Fibroblast of lung (primary cell): ENCODE results near the gene IL20RA. TPM values are rescaled to one million over a fixed set of nuclear protein-coding genes. Genes with fewer than 3 reads are reported as not detected.

Experiments used
- DNase-seq, 2 donors: peaks; one replicate each; pipeline versions ENCODE4 v3.0.0 to v3.0.0-alpha.2; 2010; ENCODE audit warnings: low read depth in 2 of 2
- H2AFZ ChIP-seq: 2 replicates; pipeline ENCODE4 v1.5.1; 2012; ENCODE audit warnings: low read length, control low read depth, inconsistent platforms
- H3K27ac ChIP-seq: 2 replicates; pipeline ENCODE4 v1.5.1; 2011; ENCODE audit warnings: low read length, control low read depth; ENCODE audit not compliant: insufficient read depth
- H3K27me3 ChIP-seq: 2 replicates; pipeline ENCODE4 v1.5.1; 2011; ENCODE audit warnings: mild to moderate bottlenecking, low read length; ENCODE audit not compliant: control insufficient read depth, insufficient read depth
- H3K36me3 ChIP-seq: 2 replicates; pipeline ENCODE4 v1.5.1; 2011; ENCODE audit warnings: low read length; ENCODE audit not compliant: control insufficient read depth, insufficient read depth
- H3K4me1 ChIP-seq: 2 replicates; pipeline ENCODE4 v1.5.1; 2011; ENCODE audit warnings: low read length; ENCODE audit not compliant: control insufficient read depth, insufficient read depth; ENCODE audit errors: extremely low read depth
- H3K4me2 ChIP-seq: 2 replicates; pipeline ENCODE4 v1.5.1; 2011; ENCODE audit warnings: low read length, control low read depth; ENCODE audit not compliant: insufficient read depth; ENCODE audit errors: extremely low read depth
- H3K4me3 ChIP-seq, 4 experiments: fragments of 200-600 bp in 1 of 4; sonication (generic) in 1 of 4; replicated peaks in 1 of 4; 2 replicates each; pipeline ENCODE4 v1.5.1; 2011 to 2016; ENCODE audit warnings: low read length in 4 of 4, low read depth in 3 of 4, mild to moderate bottlenecking in 3 of 4, control low read depth in 2 of 4, inconsistent platforms in 1 of 4, mixed read lengths in 1 of 4; ENCODE audit not compliant: insufficient read depth in 1 of 4; ENCODE audit errors: control extremely low read depth in 1 of 4
- H3K79me2 ChIP-seq: 2 replicates; pipeline ENCODE4 v1.5.1; 2012; ENCODE audit warnings: mild to moderate bottlenecking, low read length, inconsistent platforms; ENCODE audit not compliant: control insufficient read depth, insufficient read depth
- H3K9ac ChIP-seq: 2 replicates; pipeline ENCODE4 v1.5.1; 2011; ENCODE audit warnings: mild to moderate bottlenecking, low read length, control low read depth; ENCODE audit not compliant: insufficient read depth
- H3K9me3 ChIP-seq: 2 replicates; pipeline ENCODE4 v1.5.1; 2012; ENCODE audit warnings: low read depth, low read length; ENCODE audit not compliant: control insufficient read depth, insufficient read depth
- H4K20me1 ChIP-seq: 2 replicates; pipeline ENCODE4 v1.5.1; 2011; ENCODE audit warnings: low read length; ENCODE audit not compliant: control insufficient read depth, insufficient read depth; ENCODE audit errors: extremely low read depth
- CTCF ChIP-seq, 2 donors: IDR thresholded peaks in 1 of 2; conservative IDR thresholded peaks in 1 of 2; 1 replicate in 1 of 2; 2 replicates in 1 of 2; pipeline ENCODE4 v1.5.1; 2011 to 2012; ENCODE audit warnings: low read length in 2 of 2, control low read depth in 1 of 2, inconsistent platforms in 1 of 2, low read depth in 1 of 2, mild to moderate bottlenecking in 1 of 2
- EZH2 ChIP-seq: IDR thresholded peaks from 2 replicates; pipeline ENCODE4 v1.5.1; 2012; ENCODE audit warnings: low read length, control low read depth, mild to moderate bottlenecking; ENCODE audit errors: missing control alignments
- polyA minus RNA-seq: library from RNA; depleted of rRNA, polyadenylated mRNA; stranded (reverse); fragments of >200 nt; gene quantifications from 2 replicates; pipeline ENCODE4 v1.2.3, GENCODE V29; 2011; ENCODE audit warnings: low replicate concordance
- polyA plus RNA-seq, 2 donors: library from polyadenylated mRNA; depleted of rRNA in 1 of 2; stranded (reverse) in 1 of 2; unstranded in 1 of 2; fragments of >200 nt; gene quantifications; 2 replicates each; pipeline ENCODE4 v1.2.1, GENCODE V29; 2011 to 2012; ENCODE audit warnings: missing spikeins in 1 of 2
- total RNA-seq: library from RNA; depleted of rRNA; stranded (reverse); fragments of >200 nt; gene quantifications from 2 replicates; pipeline ENCODE4 v1.2.1, GENCODE V29; 2014

IL20RA gene
- total RNA-seq (0.33 and 0.77 TPM in 2 replicates), polyA plus RNA-seq (0.10 and 0.43 TPM in 2 replicates), polyA minus RNA-seq (not detected in 2 replicates)
- polyA plus RNA-seq (2012): 0.03 and 0.31 TPM in 2 replicates

GRCh38 chr6:137044366-137045221, at the start of gene IL20RA:
TSS of gene IL20RA (minus strand) at chr6:137044965. CDS start at chr6:137044728, 237 bp downstream.
- Histone ChIP-seq H3K4me2 (peak within 1 kb of the TSS; percentile 83), H3K79me2 (no peaks in the 10 kb centered on the region), H3K27me3 (no peaks in the 10 kb centered on the region), H3K27ac (no peak within 1 kb of the TSS), H3K4me3 (peak within 1 kb of the TSS; percentile 66 to 93 (median 76)), H3K36me3 (no peaks in the 10 kb centered on the region), H4K20me1 (no peaks in the 10 kb centered on the region), H3K4me1 (no peaks in the 10 kb centered on the region), H2AFZ (peak within 1 kb of the TSS; percentile 90), H3K9me3 (no peaks in the 10 kb centered on the region), H3K9ac (peak within 1 kb of the TSS; percentile 55)
- peak in 1 of 2 donors; percentile 14 for DNase-seq
- TF ChIP-seq EZH2 (no peak), CTCF (conservative IDR thresholded peaks at IDR 0.05 in 1 of 2, IDR thresholded peaks at IDR 0.05 in 1 of 2; ENCODE audit: low read depth in 1 of 2, low read length in 2 of 2) (no peak)

DNA sequence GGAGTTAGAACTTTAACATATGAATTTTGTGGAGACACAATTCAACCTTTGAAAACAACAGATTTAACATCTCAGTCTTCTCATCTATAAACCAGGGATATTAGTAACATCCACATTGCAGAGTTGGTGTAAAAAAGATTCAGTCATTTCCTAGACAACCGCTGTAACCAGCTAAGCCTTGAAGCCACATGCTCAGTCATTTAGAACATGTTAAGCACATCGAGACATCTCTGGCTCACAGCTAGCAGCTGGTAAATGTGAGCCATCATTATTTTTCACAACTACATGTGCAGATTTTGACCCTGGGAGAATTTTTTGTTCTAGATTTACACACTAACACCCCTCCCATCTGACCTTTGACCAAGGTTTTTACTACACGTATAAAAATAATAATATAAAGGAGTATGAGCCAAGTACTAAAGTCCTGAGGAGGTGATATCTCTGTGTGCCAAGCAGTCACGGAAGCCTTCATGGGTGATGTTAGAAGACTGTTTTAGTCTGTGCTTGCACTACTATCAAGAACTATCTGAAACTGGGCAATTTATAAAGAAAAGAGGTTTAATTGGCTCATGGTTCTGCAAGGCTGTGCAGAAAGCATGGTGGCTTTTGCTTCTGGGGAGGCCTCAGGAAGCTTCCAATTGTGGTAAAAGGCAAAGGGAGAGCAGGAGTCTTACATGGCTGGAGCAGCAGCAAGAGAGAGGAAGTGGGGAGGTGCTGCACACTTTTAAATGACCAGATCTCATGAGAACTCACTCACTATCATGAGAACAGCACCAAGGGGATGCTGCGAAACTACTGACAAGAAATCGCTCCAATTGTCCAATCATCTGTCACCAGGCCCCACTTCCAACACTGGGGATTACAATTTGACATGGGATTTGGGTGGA, 48.7 kb upstream of the IL20RA start:
- Histone ChIP-seq H4K20me1 (no peaks in the 10 kb centered on the region), H3K4me1 (no peaks in the 10 kb centered on the region), H3K9ac (no peak overlapping the region), H3K27ac (no peak overlapping the region), H3K79me2 (no peaks in the 10 kb centered on the region), H3K27me3 (no peaks in the 10 kb centered on the region), H3K4me2 (no peak overlapping the region), H3K4me3 (no peak overlapping the region), H3K36me3 (no peaks in the 10 kb centered on the region), H3K9me3 (no peaks in the 10 kb centered on the region), H2AFZ (no peak overlapping the region)
- no peak for TF ChIP-seq EZH2
- TF ChIP-seq CTCF (conservative IDR thresholded peaks at IDR 0.05 in 1 of 2, IDR thresholded peaks at IDR 0.05 in 1 of 2; ENCODE audit: low read depth in 1 of 2, low read length in 2 of 2): no peak
- no peak for DNase-seq

DNA sequence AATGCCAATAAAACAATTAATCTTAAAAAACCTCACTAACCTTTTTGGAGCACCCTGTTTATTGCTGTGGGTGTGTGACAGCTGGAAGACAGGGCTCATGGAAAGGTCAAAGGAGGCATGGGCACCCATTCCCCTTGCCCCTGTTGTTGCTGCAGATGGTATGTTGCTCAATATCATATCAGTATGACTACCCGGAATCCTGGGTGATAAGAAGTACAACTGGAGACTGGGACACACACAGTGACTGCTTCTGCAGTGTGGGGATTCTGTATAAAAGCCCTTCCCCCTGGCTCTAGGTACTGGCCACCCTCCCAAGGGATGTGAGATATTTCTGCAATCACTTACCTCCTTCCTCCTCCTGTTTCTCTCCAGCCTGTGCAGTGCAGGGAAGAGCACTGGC, 47.3 kb upstream of the IL20RA start:
- H3K9ac ChIP-seq: no peak overlapping the region
- H3K4me3 ChIP-seq: no peak overlapping the region
- TF ChIP-seq CTCF (conservative IDR thresholded peaks at IDR 0.05 in 1 of 2, IDR thresholded peaks at IDR 0.05 in 1 of 2; ENCODE audit: low read depth in 1 of 2, low read length in 2 of 2): no peak
- TF ChIP-seq EZH2: no peak
- no peaks in the 10 kb centered on the region for H3K4me1 ChIP-seq
- H3K27ac ChIP-seq: no peak overlapping the region
- no peaks in the 10 kb centered on the region for H3K9me3 ChIP-seq
- no peaks in the 10 kb centered on the region for H3K27me3 ChIP-seq
- no peaks in the 10 kb centered on the region for H3K79me2 ChIP-seq
- no peak for DNase-seq
- H2AFZ ChIP-seq: no peak overlapping the region
- H3K4me2 ChIP-seq: no peak overlapping the region
- H4K20me1 ChIP-seq: no peaks in the 10 kb centered on the region
- no peaks in the 10 kb centered on the region for H3K36me3 ChIP-seq
